HG03108 (cell line): Measurements from ENCODE around the gene HYAL2.
"Not testable (repeated sequence)": the region's sequence is repeated elsewhere in the genome, so short reads cannot be mapped to it uniquely, and the experiment has no call there.

Experiments used
- ATAC-seq: cut with Tn5 transposase; IDR thresholded peaks from one replicate; pipeline ENCODE4 v1.9.1; 2021; ENCODE audit warnings: moderate library complexity; ENCODE audit not compliant: unreplicated experiment

The HYAL2 gene

GRCh38 chr3:50272911-50273688 lies 49.4 kb downstream of the HYAL2 start:
- ATAC-seq: peak; percentile 84

GRCh38 chr3:50272538-50272910 lies 50.0 kb downstream of the HYAL2 start:
- ATAC-seq: not testable (repeated sequence)

GRCh38 chr3:50271314-50271936 lies 51.1 kb downstream of the HYAL2 start:
- ATAC-seq: no peak

GRCh38 chr3:50270422-50271224 lies 51.9 kb downstream of the HYAL2 start:
- no peak for ATAC-seq

GRCh38 chr3:50269977-50270413 lies 52.5 kb downstream of the HYAL2 start:
- no peak for ATAC-seq

GRCh38 chr3:50269460-50269859 lies 53.1 kb downstream of the HYAL2 start:
- ATAC-seq: no peak

- no peak for ATAC-seq
These were observed 53.7 kb downstream of the HYAL2 start, which contains the start of gene SEMA3B for GRCh38 chr3:50268703-50269451. TSS of gene SEMA3B (plus strand) at chr3:50269147. CDS start at chr3:50269241, 94 bp downstream.

GRCh38 chr3:50268276-50268675 lies 54.3 kb downstream of the HYAL2 start:
- no peak for ATAC-seq
